LNCaP clone FGC (cell line): Measurements from ENCODE around the gene IGF2R.

Experiments used
- DNase-seq: peaks from one replicate; pipeline ENCODE4 v3.0.0-alpha.2; 2011; ENCODE audit warnings: low read depth
- H3K4me3 ChIP-seq: 2 replicates; pipeline ENCODE4 v1.5.1; 2011; ENCODE audit warnings: mild to moderate bottlenecking, low read depth, low read length, control low read depth
- CTCF ChIP-seq: IDR thresholded peaks from 2 replicates; pipeline ENCODE4 v1.5.1; 2012; ENCODE audit warnings: mild to moderate bottlenecking; ENCODE audit not compliant: control insufficient read depth, insufficient read depth; ENCODE audit errors: extremely low read depth

The IGF2R gene

DNA sequence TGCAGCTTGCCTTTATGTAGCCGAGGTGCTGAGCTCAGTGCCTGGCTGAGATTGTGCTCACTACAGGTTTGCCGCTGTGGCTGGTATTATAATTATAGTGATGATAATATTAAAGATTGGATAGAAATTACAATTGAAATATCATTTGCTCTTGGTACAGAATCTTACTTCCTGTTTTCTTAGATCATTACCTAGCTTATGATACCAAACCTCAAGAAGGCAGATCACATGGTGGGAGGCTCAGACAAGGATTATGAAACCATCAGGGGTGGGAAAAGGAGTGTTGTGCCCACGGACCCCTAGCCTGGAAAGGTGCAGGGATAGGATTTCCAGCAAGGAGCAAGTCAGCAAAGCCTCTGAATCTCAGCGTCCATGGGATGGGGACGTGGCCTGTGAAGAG is 70.6 kb downstream of the IGF2R start:
- no peak overlapping the region for H3K4me3 ChIP-seq
- DNase-seq: no peak
- no peak for TF ChIP-seq CTCF

DNA sequence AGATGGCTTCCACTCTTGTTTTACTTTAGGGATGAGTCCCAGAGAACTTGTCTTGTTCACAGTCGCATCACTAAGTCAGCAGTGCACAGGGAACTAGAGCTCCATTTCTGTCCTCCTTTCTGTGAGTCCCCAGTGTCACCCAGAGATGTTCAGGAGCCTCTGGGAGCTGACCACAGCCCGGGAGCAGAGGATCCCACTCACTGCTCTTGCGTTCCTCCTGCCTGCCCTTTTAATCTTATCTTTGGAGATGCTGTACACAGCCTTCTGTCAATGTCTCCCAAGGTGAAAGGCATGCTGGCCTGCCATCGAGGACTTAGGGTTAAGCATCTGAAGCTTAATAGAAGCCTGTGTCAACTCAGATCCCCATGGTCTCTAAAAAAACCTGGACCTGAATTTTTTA is 71.2 kb downstream of the IGF2R start:
- TF ChIP-seq CTCF: no peak

DNA sequence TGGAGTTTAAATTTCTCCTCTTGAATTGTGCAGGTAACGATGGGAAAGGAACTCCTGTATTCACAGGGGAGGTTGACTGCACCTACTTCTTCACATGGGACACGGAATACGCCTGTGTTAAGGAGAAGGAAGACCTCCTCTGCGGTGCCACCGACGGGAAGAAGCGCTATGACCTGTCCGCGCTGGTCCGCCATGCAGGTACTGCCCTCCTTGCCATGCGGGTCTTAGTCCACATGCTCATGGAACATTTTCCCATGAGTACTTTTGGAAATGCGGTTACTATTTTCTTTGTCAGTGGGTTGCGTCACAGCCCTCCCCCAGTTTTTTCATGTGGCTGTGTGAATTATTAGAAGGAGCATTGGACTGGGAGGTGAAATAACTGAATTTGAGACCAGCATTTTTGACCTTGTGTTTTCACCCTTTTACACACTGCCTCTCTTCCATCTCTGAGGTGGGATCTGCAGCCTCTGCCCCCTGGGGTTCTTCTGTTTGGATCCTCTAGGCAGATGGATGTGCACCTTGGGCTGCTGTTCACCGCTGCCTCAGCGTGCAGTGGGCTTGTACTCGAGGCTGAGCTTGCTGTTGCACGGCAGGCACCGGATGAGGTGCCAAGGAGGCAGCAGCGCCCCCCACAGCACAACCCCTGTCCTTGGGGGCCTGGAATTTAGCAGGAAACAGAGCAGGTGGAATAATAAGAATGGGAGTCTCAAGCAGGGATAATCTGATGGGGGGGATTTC is 71.8 kb downstream of the IGF2R start:
- no peak overlapping the region for H3K4me3 ChIP-seq
- no peak for TF ChIP-seq CTCF
- DNase-seq: no peak

More for the DNA sequence above, 71.2 kb downstream of the IGF2R start:
- H3K4me3 ChIP-seq: no peak overlapping the region
- DNase-seq: no peak

GRCh38 chr6:160041608-160042007 is 72.7 kb downstream of the IGF2R start:
- peak; percentile 84 for DNase-seq
- peak; percentile 66 for TF ChIP-seq CTCF
- H3K4me3 ChIP-seq: no peak overlapping the region

DNA sequence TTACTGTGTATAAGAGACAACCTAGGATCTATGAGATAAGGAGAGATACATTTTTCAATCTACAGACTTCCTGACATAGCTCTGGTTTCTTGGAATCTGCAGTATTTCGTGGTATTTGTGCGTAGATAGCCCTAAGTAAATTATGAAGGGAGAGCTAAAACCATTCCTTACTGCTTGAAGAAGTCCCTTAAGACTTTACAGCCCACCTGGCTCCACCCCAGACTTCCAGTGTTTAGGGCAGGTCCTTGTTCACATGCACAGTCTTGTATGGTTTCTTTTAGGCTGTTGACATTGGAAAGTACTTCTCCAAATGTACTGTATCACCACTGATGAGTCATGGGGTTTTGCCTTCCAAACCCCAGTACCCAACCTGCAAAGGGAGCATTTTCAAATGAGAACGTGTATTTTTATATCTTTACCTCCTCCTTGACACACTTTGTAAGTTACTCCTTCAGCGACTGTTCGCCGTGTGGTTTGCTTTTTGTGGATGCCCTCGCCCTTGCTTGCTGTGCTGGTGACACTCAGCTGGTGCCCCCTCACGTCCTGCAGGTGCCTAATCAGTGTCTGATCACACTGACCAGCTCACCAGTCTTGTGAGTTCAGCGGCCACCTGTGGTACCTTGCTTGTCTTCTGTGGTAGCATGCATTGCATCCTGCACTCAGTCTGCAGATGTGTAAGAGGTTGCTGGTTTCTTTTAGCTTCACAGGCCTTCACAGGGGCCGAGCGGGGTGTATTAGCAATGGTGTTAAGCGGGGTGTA is 73.3 kb downstream of the IGF2R start:
- H3K4me3 ChIP-seq: no peak overlapping the region
- TF ChIP-seq CTCF: no peak
- DNase-seq: no peak

DNA sequence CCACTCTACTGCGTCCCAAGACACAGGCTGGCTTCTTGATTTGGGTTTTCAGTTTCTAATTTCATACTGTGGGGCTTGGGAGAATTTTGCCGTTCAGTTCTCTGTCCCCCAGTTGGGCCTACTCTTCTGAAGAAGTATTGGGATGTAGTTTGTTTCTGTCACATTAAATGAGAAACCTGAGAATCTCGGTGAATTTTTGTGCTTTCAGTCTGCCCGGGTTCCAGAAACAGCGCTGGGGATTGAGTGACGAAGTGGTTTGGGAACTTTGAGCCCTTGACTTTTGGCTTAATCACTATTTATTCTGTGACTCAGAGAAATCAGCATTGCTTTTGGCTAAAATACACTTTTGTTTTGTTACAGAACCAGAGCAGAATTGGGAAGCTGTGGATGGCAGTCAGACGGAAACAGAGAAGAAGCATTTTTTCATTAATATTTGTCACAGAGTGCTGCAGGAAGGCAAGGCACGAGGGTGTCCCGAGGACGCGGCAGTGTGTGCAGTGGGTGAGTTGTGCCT is 74.0 kb downstream of the IGF2R start:
- no peak overlapping the region for H3K4me3 ChIP-seq
- TF ChIP-seq CTCF: no peak
- DNase-seq: no peak
